Measurements from ENCODE around the gene FAM83F. TPM values are rescaled to one million over a fixed set of nuclear protein-coding genes. Genes with fewer than 3 reads are reported as not detected.

FAM83F gene
- total and polyA plus RNA-seq, 10 of the 15 experiments (the other 5 are each of a cell fraction or from before 2014, with no cell fraction given), result 0.01 to 0.05 (median 0.01) TPM; not detected in 7

DNA sequence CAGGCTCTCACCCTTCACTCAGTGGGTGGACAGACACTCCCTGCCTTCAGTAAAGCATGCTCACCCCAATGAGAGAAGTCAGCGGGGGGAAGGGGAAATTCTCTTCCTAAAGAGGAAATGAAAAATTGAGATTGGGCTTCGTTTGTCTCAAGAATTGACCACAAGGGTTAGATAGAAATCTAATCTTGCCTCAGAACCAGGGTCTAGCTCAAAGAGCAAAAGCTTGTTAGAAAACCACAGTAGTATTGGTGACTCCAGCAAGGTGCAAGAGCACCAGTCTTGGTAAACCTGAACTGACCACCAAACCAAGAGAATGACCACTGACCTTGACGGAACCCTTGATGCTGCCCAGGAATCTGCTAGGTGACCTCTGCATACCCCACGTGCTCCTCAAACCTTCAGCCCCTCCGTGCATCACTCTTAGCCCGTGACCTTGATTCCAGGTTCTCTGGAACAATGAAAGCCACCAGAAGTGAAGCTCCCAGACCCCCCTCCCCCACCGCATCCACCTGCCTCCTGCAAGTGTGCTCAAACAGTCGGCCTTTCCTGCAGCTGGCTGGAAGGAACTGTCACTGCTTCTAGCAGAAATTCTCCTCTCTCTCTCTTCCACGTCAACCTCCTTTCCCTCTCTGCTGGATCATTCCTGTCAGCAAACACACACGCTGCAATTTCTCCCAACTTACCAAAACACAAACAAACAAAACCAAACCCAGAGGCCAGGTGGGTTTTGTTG lies 37.7 kb upstream of the FAM83F start (continued):
- TF ChIP-seq BHLHE40 (IDR thresholded peaks at IDR 0.05; ENCODE audit: borderline replicate concordance in 1 of 2, low read depth in 2 of 2, low read length in 1 of 2), result peak; percentile 52 to 64
- no peak for TF ChIP-seq HSF1 (IDR thresholded peaks at IDR 0.05; ENCODE audit: low read depth, low read length)
- TF ChIP-seq JUND (IDR thresholded peaks at IDR 0.05; ENCODE audit: low read depth, low read length), result no peak
- TF ChIP-seq, protein P1, sequence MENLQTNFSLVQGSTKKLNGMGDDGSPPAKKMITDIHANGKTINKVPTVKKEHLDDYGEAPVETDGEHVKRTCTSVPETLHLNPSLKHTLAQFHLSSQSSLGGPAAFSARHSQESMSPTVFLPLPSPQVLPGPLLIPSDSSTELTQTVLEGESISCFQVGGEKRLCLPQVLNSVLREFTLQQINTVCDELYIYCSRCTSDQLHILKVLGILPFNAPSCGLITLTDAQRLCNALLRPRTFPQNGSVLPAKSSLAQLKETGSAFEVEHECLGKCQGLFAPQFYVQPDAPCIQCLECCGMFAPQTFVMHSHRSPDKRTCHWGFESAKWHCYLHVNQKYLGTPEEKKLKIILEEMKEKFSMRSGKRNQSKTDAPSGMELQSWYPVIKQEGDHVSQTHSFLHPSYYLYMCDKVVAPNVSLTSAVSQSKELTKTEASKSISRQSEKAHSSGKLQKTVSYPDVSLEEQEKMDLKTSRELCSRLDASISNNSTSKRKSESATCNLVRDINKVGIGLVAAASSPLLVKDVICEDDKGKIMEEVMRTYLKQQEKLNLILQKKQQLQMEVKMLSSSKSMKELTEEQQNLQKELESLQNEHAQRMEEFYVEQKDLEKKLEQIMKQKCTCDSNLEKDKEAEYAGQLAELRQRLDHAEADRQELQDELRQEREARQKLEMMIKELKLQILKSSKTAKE (IDR thresholded peaks at IDR 0.05; ENCODE audit: low read depth, poor library complexity, severe bottlenecking), result peak; percentile 96
- TF ChIP-seq, protein P2, sequence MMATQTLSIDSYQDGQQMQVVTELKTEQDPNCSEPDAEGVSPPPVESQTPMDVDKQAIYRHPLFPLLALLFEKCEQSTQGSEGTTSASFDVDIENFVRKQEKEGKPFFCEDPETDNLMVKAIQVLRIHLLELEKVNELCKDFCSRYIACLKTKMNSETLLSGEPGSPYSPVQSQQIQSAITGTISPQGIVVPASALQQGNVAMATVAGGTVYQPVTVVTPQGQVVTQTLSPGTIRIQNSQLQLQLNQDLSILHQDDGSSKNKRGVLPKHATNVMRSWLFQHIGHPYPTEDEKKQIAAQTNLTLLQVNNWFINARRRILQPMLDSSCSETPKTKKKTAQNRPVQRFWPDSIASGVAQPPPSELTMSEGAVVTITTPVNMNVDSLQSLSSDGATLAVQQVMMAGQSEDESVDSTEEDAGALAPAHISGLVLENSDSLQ (IDR thresholded peaks at IDR 0.05), result peak; percentile 31; the same call in 1 of the 2 replicates
- TF ChIP-seq TBL1XR1 (IDR thresholded peaks at IDR 0.05; ENCODE audit: low read depth, low read length), result peak; percentile 89
- TF ChIP-seq MEF2B (IDR thresholded peaks at IDR 0.05; ENCODE audit: partially characterized antibody, poor library complexity, severe bottlenecking), result peak; percentile 59
- TF ChIP-seq TCF12 (IDR thresholded peaks at IDR 0.05; ENCODE audit: low read depth, low read length), result peak; percentile 51
- TF ChIP-seq SMARCA5 (IDR thresholded peaks at IDR 0.05), result peak; percentile 81; the same call in 1 of the 2 replicates
- TF ChIP-seq RELA (IDR thresholded peaks at IDR 0.05; ENCODE audit: borderline replicate concordance, partially characterized antibody), result no peak
- TF ChIP-seq CBX5 (IDR thresholded peaks at IDR 0.05; ENCODE audit: low read depth), result no peak
- 0 out of 2 replicates have a peak, but pooled peaks have one; percentile 6 for TF ChIP-seq ZSCAN29 (IDR thresholded peaks at IDR 0.05)
- TF ChIP-seq HDAC6 (IDR thresholded peaks at IDR 0.05; ENCODE audit: unreplicated experiment), result no peak
- peak; percentile 95 for TF ChIP-seq CBFB (IDR thresholded peaks at IDR 0.05; ENCODE audit: low read depth)
- TF ChIP-seq ASH2L (IDR thresholded peaks at IDR 0.05; ENCODE audit: borderline replicate concordance, low read depth), result no peak
- TF ChIP-seq FOS (IDR thresholded peaks at IDR 0.05; ENCODE audit: borderline replicate concordance, extremely low read depth, insufficient read length), result no peak
- peak; percentile 95 for TF ChIP-seq MLLT1 (IDR thresholded peaks at IDR 0.05)
- peak; percentile 13; the same call in 1 of the 2 replicates for TF ChIP-seq BACH1 (IDR thresholded peaks at IDR 0.05; ENCODE audit: borderline replicate concordance)
- TF ChIP-seq RUNX3 (IDR thresholded peaks at IDR 0.05; ENCODE audit: low read length), result peak; percentile 99
- peak; percentile 68; the same call in 1 of the 2 replicates for TF ChIP-seq EED (IDR thresholded peaks at IDR 0.05; ENCODE audit: low read depth)
- no peak for TF ChIP-seq CHD4 (IDR thresholded peaks at IDR 0.05)
- peak; percentile 64; the same call in 1 of the 2 replicates for TF ChIP-seq IRF4 (IDR thresholded peaks at IDR 0.05; ENCODE audit: low read depth, low read length)

All from GM12878 (cell line).